Measurements from ENCODE around the gene TMCC1.

DNA sequence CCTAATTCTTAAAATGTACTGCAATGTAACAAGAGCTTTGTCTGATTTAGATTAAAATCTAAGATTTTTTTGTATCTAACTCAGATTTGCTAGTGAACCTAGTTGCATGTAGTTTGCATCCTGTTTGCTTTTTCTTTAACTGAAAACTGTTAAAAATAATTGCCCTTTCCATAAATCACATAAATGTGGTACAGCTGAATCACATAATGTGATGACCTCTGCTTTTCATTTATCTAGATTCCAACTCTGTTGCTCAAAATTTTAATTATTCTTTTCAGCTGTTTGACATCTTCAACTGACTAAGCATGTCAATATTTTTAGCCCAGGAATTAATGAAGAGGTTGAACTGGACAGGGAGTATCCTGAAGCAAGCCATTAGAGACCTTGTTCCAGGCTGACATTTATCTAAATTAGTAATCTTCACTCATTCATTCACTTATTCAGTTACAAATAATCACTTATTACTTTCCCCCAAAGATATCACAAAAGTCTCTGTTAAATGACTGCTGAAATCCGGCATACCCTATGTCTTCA lies 185.1 kb downstream of the TMCC1 start:
- TF ChIP-seq, protein P1, sequence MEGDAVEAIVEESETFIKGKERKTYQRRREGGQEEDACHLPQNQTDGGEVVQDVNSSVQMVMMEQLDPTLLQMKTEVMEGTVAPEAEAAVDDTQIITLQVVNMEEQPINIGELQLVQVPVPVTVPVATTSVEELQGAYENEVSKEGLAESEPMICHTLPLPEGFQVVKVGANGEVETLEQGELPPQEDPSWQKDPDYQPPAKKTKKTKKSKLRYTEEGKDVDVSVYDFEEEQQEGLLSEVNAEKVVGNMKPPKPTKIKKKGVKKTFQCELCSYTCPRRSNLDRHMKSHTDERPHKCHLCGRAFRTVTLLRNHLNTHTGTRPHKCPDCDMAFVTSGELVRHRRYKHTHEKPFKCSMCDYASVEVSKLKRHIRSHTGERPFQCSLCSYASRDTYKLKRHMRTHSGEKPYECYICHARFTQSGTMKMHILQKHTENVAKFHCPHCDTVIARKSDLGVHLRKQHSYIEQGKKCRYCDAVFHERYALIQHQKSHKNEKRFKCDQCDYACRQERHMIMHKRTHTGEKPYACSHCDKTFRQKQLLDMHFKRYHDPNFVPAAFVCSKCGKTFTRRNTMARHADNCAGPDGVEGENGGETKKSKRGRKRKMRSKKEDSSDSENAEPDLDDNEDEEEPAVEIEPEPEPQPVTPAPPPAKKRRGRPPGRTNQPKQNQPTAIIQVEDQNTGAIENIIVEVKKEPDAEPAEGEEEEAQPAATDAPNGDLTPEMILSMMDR (IDR thresholded peaks at IDR 0.05), result no peak
- TF ChIP-seq POLR2A (IDR thresholded peaks at IDR 0.05) (no peak), EP300 (IDR thresholded peaks at IDR 0.05; ENCODE audit: low read depth) (no peak)

Measured in transverse colon (tissue), 3 donors.